HCT116 (cell line): ENCODE measurements around the gene PYROXD2. TPM values are rescaled to one million over a fixed set of nuclear protein-coding genes. Genes with fewer than 3 reads are reported as not detected.

Experiments used
- ATAC-seq: fragments of 200-7000 bp; cut with Tn5 transposase; 2 replicates; pipeline ENCODE4 v1.9.1; 2020; ENCODE audit warnings: mild to moderate bottlenecking, moderate library complexity
- BruUV-seq: library from RNA; stranded (reverse); fragments of 400-500 nt; replicated peaks from 2 replicates; lab custom pipeline; 2021; lab: Mats Ljungman, UMichigan
- CTCF ChIA-PET: fragments of 300-600 bp; sonication (Branson Sonifier 250); formaldehyde crosslinking; loops from one replicate; lab custom pipeline; 2021; ENCODE audit warnings: antibody characterized with exemption; lab: Charles Lee
- POLR2A ChIA-PET: fragments of 300-600, 350-600 bp; sonication (Branson Sonifier 250); formaldehyde crosslinking; loops from one replicate; lab custom pipeline; 2021; ENCODE audit warnings: antibody characterized with exemption; lab: Charles Lee
- RAD21 ChIA-PET, 2 experiments: fragments of 300-600 bp; sonication (Branson Sonifier 250); formaldehyde crosslinking; loops; one replicate each; lab custom pipeline; 2023; ENCODE audit warnings: low total read pairs in 2 of 2; ENCODE audit not compliant: uncharacterized antibody in 2 of 2, unreplicated experiment in 2 of 2, low non-redundant PET in 1 of 2; lab: Charles Lee
- DNase-seq: peaks from one replicate; pipeline ENCODE4 v3.0.0-alpha.2; 2010; ENCODE audit warnings: low read depth, low spot score
- H2AFZ ChIP-seq: fragments of 200-600 bp; shearing (Covaris generic), sonication (generic); 2 replicates; pipeline ENCODE4 v1.6.1; 2017; ENCODE audit warnings: low read depth, mixed run types, mixed read lengths, antibody characterized with exemption, low read length; ENCODE audit not compliant: poor library complexity, severe bottlenecking
- H3K27ac ChIP-seq: 2 replicates; pipeline ENCODE4 v1.5.1; 2012; ENCODE audit warnings: low read depth, low read length
- H3K27me3 ChIP-seq: fragments of 200-600 bp; sonication (generic); 2 replicates; pipeline ENCODE4 v1.6.1; 2016; ENCODE audit warnings: mixed run types, low read length, mixed read lengths; ENCODE audit not compliant: insufficient read depth
- H3K36me3 ChIP-seq, 2 experiments: fragments of 200-500 bp in 1 of 2; fragments of 200-600 bp in 1 of 2; sonication (Bioruptor generic) in 1 of 2; sonication (generic) in 1 of 2; 2 replicates each; pipeline versions ENCODE4 v1.5.1 to v1.6.1; 2014 to 2016; ENCODE audit warnings: low read length in 2 of 2, inconsistent platforms in 1 of 2, mixed read lengths in 1 of 2, mixed run types in 1 of 2; ENCODE audit not compliant: insufficient read depth in 2 of 2, control insufficient read depth in 1 of 2
- H3K4me1 ChIP-seq, 2 experiments: fragments of 200-600 bp in 1 of 2; sonication (generic) in 1 of 2; 2 replicates each; pipeline versions ENCODE4 v1.5.1 to v1.6.1; 2012 to 2017; ENCODE audit warnings: low read length in 2 of 2, inconsistent platforms in 1 of 2, mild to moderate bottlenecking in 1 of 2, mixed read lengths in 1 of 2, mixed run types in 1 of 2, moderate library complexity in 1 of 2; ENCODE audit not compliant: insufficient read depth in 2 of 2, control insufficient read depth in 1 of 2
- H3K4me2 ChIP-seq: fragments of 200-600 bp; sonication (generic); 2 replicates; pipeline ENCODE4 v1.6.1; 2017; ENCODE audit warnings: mixed run types, low read length, mixed read lengths
- H3K4me3 ChIP-seq, 2 experiments: fragments of 200-600 bp in 1 of 2; sonication (generic) in 1 of 2; replicated peaks in 1 of 2; 2 replicates each; pipeline ENCODE4 v1.5.1; 2011 to 2016; ENCODE audit warnings: low read length in 2 of 2, control low read depth in 1 of 2, low read depth in 1 of 2, mild to moderate bottlenecking in 1 of 2, mixed read lengths in 1 of 2, mixed run types in 1 of 2
- H3K79me2 ChIP-seq: fragments of 200-600 bp; sonication (generic); 2 replicates; pipeline ENCODE4 v1.6.1; 2017; ENCODE audit warnings: mild to moderate bottlenecking, mixed run types, low read length, moderate library complexity, mixed read lengths; ENCODE audit not compliant: insufficient read depth
- H3K9ac ChIP-seq: fragments of 200-600 bp; sonication (generic); 2 replicates; pipeline ENCODE4 v1.6.1; 2016; ENCODE audit warnings: low read length, mixed read lengths
- H3K9me2 ChIP-seq: fragments of 200-600 bp; sonication (generic), shearing (Covaris generic); 2 replicates; pipeline ENCODE4 v1.6.1; 2017; ENCODE audit warnings: mixed run types, mild to moderate bottlenecking, moderate library complexity; ENCODE audit not compliant: insufficient read depth
- H3K9me3 ChIP-seq, 2 experiments: fragments of 200-500 bp in 1 of 2; fragments of 200-600 bp in 1 of 2; sonication (Bioruptor generic) in 1 of 2; sonication (generic) in 1 of 2; 2 replicates each; pipeline ENCODE4 v1.6.1; 2014 to 2017; ENCODE audit warnings: low read length in 2 of 2, mixed read lengths in 2 of 2, inconsistent platforms in 1 of 2, low read depth in 1 of 2, mild to moderate bottlenecking in 1 of 2, mixed run types in 1 of 2, moderate library complexity in 1 of 2; ENCODE audit not compliant: control insufficient read depth in 1 of 2, insufficient read depth in 1 of 2
- H4K20me1 ChIP-seq: fragments of 200-600 bp; sonication (generic), shearing (Covaris generic); 2 replicates; pipeline ENCODE4 v1.6.1; 2017; ENCODE audit warnings: mixed run types, mild to moderate bottlenecking, moderate library complexity; ENCODE audit not compliant: insufficient read depth
- CBX3 ChIP-seq: IDR thresholded peaks from 2 replicates; pipeline ENCODE4 v1.6.1; 2012; ENCODE audit warnings: low read depth
- CEBPB ChIP-seq: IDR thresholded peaks from 2 replicates; pipeline ENCODE4 v1.6.1; 2012; ENCODE audit warnings: low read depth
- EGR1 ChIP-seq: IDR thresholded peaks from 2 replicates; pipeline ENCODE4 v1.6.1; 2012; ENCODE audit warnings: low read depth
- ELF1 ChIP-seq: IDR thresholded peaks from 2 replicates; pipeline ENCODE4 v1.6.1; 2012; ENCODE audit warnings: low read depth, borderline replicate concordance
- EZH2 ChIP-seq: fragments of 200-600 bp; sonication (generic); IDR thresholded peaks from 2 replicates; pipeline ENCODE4 v1.6.1; 2017; ENCODE audit warnings: antibody characterized with exemption, mixed run types
- EZH2phosphoT487 ChIP-seq: fragments of 200-600 bp; IDR thresholded peaks from 2 replicates; pipeline ENCODE4 v1.6.1; 2018; ENCODE audit warnings: antibody characterized with exemption, borderline replicate concordance
- FOSL1 ChIP-seq: IDR thresholded peaks from 2 replicates; pipeline ENCODE4 v1.6.1; 2012; ENCODE audit warnings: low read depth
- POLR2AphosphoS5 ChIP-seq: IDR thresholded peaks from 2 replicates; pipeline ENCODE4 v1.6.1; 2011; ENCODE audit warnings: mild to moderate bottlenecking, low read depth, low read length, moderate library complexity
- RAD21 ChIP-seq: IDR thresholded peaks from 2 replicates; pipeline ENCODE4 v1.6.1; 2012; ENCODE audit warnings: low read depth, mild to moderate bottlenecking
- SIN3A ChIP-seq: IDR thresholded peaks from 2 replicates; pipeline ENCODE4 v1.6.1; 2012; ENCODE audit warnings: low read depth
- SP1 ChIP-seq: IDR thresholded peaks from 2 replicates; pipeline ENCODE4 v1.6.1; 2012; ENCODE audit warnings: low read depth
- SRF ChIP-seq: IDR thresholded peaks from 2 replicates; pipeline ENCODE4 v1.6.1; 2012; ENCODE audit warnings: low read depth
- TCF7L2 ChIP-seq: IDR thresholded peaks from 2 replicates; pipeline ENCODE4 v1.7.0; 2011; ENCODE audit warnings: borderline replicate concordance, inconsistent platforms; ENCODE audit not compliant: insufficient read depth, insufficient read length; ENCODE audit errors: extremely low read depth
- YY1 ChIP-seq: IDR thresholded peaks from 2 replicates; pipeline ENCODE4 v1.6.1; 2011; ENCODE audit warnings: low read length, low read depth, moderate library complexity, mild to moderate bottlenecking; ENCODE audit not compliant: insufficient replicate concordance; ENCODE audit errors: extremely low read depth
- ZFX ChIP-seq: fragments of 450-650 bp; IDR thresholded peaks from 2 replicates; pipeline ENCODE4 v1.6.1; 2017
- ZNF274 ChIP-seq: fragments of 200-500 bp; sonication (Bioruptor generic); IDR thresholded peaks from 2 replicates; pipeline ENCODE4 v1.6.1; 2014; ENCODE audit warnings: mild to moderate bottlenecking, low read depth, low read length, inconsistent platforms
- intact Hi-C: fragments of 100-400 bp; cut with micrococcal nuclease; formaldehyde crosslinking; loops from 2 replicates; pipeline ENCODE4 v1.10.0; 2022
- total RNA-seq: library from RNA; stranded (reverse); gene quantifications from one replicate; pipeline ENCODE4 v1.2.1, GENCODE V29; 2021; ENCODE audit not compliant: unreplicated experiment
- TF ChIP-seq, protein P1 (sequence below): IDR thresholded peaks from 2 replicates; pipeline ENCODE4 v1.6.1; 2011; ENCODE audit warnings: mild to moderate bottlenecking, low read length, moderate library complexity; ENCODE audit not compliant: insufficient replicate concordance; ENCODE audit errors: extremely low read depth
- TF ChIP-seq, protein P2 (sequence below): IDR thresholded peaks from 2 replicates; pipeline ENCODE4 v1.6.1; 2012
- TF ChIP-seq, protein P3 (sequence below), 3 experiments: fragments of 200-600 bp in 1 of 3; sonication (generic) in 1 of 3; IDR thresholded peaks in 2 of 3; conservative IDR thresholded peaks in 1 of 3; 2 replicates each; pipeline ENCODE4 v1.5.1; 2012 to 2017; ENCODE audit warnings: low read depth in 2 of 3, low read length in 2 of 3, antibody characterized with exemption in 1 of 3, borderline replicate concordance in 1 of 3, control low read depth in 1 of 3, mild to moderate bottlenecking in 1 of 3, mixed read lengths in 1 of 3, mixed run types in 1 of 3, moderate library complexity in 1 of 3; ENCODE audit not compliant: insufficient read depth in 1 of 3
- TF ChIP-seq, protein P4 (sequence below): IDR thresholded peaks from 2 replicates; pipeline ENCODE4 v1.6.1; 2012; ENCODE audit warnings: low read depth

PYROXD2 gene
- total RNA-seq, 1 experiment from 2014 or later = 14.2 TPM

DNA sequence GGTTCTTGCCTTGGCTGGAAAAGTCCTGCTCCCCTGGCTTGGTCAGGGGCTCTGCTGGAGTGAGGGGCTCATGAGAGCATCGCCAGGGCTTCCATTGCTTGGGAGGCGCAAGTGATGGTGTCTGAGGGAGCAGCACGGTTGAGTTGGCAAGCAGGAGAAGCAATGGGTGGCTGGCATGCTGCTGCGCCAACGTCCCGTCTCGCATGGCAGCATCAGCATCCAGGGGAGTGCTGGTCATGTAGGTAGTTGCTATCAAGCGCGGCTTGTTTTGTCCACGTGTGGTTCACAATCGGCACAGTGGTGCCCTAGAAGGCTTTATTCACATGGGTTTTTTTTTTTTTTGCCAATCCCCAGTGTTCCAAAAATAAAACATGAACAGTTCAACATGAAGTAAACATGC lies 3.8 kb downstream of the PYROXD2 start:
- no TSS peak for BruUV-seq
- no peaks in the 10 kb centered on the region for H4K20me1 ChIP-seq
- H3K27ac ChIP-seq = no peak overlapping the region
- no peaks in the 10 kb centered on the region for H3K36me3 ChIP-seq
- ATAC-seq (no peak), DNase-seq (no peak)
- H3K27me3 ChIP-seq = no peaks in the 10 kb centered on the region
- POLR2A ChIA-PET = interaction anchor here (1.8 kb wide), 1 partner anchor 13 kb away, joined by 3 read pairs; no protein-coding TSS in a partner anchor
- H3K9ac ChIP-seq = no peak overlapping the region
- H3K9me3 ChIP-seq = no peaks in the 10 kb centered on the region
- no peaks in the 10 kb centered on the region for H3K9me2 ChIP-seq
- intact Hi-C loops = loop anchor here (10.0 kb wide), 1 partner anchor 146 kb away; the partner anchor contains the start of gene LOXL4
- RAD21 ChIA-PET = no interaction called here
- TF ChIP-seq RAD21 = no peak
- TF ChIP-seq, protein P1, sequence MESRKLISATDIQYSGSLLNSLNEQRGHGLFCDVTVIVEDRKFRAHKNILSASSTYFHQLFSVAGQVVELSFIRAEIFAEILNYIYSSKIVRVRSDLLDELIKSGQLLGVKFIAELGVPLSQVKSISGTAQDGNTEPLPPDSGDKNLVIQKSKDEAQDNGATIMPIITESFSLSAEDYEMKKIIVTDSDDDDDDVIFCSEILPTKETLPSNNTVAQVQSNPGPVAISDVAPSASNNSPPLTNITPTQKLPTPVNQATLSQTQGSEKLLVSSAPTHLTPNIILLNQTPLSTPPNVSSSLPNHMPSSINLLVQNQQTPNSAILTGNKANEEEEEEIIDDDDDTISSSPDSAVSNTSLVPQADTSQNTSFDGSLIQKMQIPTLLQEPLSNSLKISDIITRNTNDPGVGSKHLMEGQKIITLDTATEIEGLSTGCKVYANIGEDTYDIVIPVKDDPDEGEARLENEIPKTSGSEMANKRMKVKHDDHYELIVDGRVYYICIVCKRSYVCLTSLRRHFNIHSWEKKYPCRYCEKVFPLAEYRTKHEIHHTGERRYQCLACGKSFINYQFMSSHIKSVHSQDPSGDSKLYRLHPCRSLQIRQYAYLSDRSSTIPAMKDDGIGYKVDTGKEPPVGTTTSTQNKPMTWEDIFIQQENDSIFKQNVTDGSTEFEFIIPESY = no peak
- no peak for TF ChIP-seq FOSL1
- TF ChIP-seq CEBPB = no peak
- TF ChIP-seq, protein P2, sequence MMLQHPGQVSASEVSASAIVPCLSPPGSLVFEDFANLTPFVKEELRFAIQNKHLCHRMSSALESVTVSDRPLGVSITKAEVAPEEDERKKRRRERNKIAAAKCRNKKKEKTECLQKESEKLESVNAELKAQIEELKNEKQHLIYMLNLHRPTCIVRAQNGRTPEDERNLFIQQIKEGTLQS = no peak
- TF ChIP-seq ZNF274 = no peak
- no peak for TF ChIP-seq TCF7L2
- no peak for TF ChIP-seq SIN3A
- TF ChIP-seq SP1 = no peak
- TF ChIP-seq, protein P3, sequence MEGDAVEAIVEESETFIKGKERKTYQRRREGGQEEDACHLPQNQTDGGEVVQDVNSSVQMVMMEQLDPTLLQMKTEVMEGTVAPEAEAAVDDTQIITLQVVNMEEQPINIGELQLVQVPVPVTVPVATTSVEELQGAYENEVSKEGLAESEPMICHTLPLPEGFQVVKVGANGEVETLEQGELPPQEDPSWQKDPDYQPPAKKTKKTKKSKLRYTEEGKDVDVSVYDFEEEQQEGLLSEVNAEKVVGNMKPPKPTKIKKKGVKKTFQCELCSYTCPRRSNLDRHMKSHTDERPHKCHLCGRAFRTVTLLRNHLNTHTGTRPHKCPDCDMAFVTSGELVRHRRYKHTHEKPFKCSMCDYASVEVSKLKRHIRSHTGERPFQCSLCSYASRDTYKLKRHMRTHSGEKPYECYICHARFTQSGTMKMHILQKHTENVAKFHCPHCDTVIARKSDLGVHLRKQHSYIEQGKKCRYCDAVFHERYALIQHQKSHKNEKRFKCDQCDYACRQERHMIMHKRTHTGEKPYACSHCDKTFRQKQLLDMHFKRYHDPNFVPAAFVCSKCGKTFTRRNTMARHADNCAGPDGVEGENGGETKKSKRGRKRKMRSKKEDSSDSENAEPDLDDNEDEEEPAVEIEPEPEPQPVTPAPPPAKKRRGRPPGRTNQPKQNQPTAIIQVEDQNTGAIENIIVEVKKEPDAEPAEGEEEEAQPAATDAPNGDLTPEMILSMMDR (IDR thresholded peaks at IDR 0.05 in 2 of 3, conservative IDR thresholded peaks at IDR 0.05 in 1 of 3; ENCODE audit: borderline replicate concordance in 1 of 3, insufficient read depth in 1 of 3, low read depth in 2 of 3, low read length in 2 of 3) = no peak
- no peak for TF ChIP-seq POLR2AphosphoS5
- no peak for TF ChIP-seq EGR1
- TF ChIP-seq EZH2 = no peak
- no peak for TF ChIP-seq YY1
- TF ChIP-seq, protein P4, sequence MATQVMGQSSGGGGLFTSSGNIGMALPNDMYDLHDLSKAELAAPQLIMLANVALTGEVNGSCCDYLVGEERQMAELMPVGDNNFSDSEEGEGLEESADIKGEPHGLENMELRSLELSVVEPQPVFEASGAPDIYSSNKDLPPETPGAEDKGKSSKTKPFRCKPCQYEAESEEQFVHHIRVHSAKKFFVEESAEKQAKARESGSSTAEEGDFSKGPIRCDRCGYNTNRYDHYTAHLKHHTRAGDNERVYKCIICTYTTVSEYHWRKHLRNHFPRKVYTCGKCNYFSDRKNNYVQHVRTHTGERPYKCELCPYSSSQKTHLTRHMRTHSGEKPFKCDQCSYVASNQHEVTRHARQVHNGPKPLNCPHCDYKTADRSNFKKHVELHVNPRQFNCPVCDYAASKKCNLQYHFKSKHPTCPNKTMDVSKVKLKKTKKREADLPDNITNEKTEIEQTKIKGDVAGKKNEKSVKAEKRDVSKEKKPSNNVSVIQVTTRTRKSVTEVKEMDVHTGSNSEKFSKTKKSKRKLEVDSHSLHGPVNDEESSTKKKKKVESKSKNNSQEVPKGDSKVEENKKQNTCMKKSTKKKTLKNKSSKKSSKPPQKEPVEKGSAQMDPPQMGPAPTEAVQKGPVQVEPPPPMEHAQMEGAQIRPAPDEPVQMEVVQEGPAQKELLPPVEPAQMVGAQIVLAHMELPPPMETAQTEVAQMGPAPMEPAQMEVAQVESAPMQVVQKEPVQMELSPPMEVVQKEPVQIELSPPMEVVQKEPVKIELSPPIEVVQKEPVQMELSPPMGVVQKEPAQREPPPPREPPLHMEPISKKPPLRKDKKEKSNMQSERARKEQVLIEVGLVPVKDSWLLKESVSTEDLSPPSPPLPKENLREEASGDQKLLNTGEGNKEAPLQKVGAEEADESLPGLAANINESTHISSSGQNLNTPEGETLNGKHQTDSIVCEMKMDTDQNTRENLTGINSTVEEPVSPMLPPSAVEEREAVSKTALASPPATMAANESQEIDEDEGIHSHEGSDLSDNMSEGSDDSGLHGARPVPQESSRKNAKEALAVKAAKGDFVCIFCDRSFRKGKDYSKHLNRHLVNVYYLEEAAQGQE = no peak
- no peak for TF ChIP-seq EZH2phosphoT487
- TF ChIP-seq ZFX = no peak
- TF ChIP-seq ELF1 = no peak
- no peak for TF ChIP-seq SRF
- TF ChIP-seq CBX3 = no peak
- H2AFZ ChIP-seq = no peak overlapping the region
- H3K4me3 ChIP-seq = no peak overlapping the region
- peaks cover 13 to 22% of the 10 kb centered on the region in 2 experiments for H3K4me1 ChIP-seq
- H3K4me2 ChIP-seq = no peak overlapping the region
- 0 out of 2 replicates have a peak, but pooled peaks cover 7% of the 10 kb centered on the region for H3K79me2 ChIP-seq
- CTCF ChIA-PET = no interaction called here
